GM18507 (cell line): ENCODE data around the gene BASP1.
A peak's percentile ranks its signal among the peaks of the same experiment; 100 is the strongest.
"Not testable (repeated sequence)": the region's sequence is repeated elsewhere in the genome, so short reads cannot be mapped to it uniquely, and the experiment has no call there.

Experiments
- DNase-seq: peaks from one replicate; pipeline ENCODE4 v3.0.0; 2011; ENCODE audit warnings: low read depth; ENCODE audit not compliant: insufficient read length; ENCODE audit errors: extremely low spot score
- FAIRE-seq: peaks from 2 replicates; lab custom pipeline; 2011; peaks lifted over from hg19 to GRCh38; lab: Jason Lieb, UNC

BASP1 gene

GRCh38 chr5:17277907-17278306 is 60.5 kb downstream of the BASP1 start:
- FAIRE-seq (peak; percentile 74), DNase-seq (no peak)

GRCh38 chr5:17278931-17279330 is 61.5 kb downstream of the BASP1 start:
- DNase-seq (no peak), FAIRE-seq (no peak)

DNA sequence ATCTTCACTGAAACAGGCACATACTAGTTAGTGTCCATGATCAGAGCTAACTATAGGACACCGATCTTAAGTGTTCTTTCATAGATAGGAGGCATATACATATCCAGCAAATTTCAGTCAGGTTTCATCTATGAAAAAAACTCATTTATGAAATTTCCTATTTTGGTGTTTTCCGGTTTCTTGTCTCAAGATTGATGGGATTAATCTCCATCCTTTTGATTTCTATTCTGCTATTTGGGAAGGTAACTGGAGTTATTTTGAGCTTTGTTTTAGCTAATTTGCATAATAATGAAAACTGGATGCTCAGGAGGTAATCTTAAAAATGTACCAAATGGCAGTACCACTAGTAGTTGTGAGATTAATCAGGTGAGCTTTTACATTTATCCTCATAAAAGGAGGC is 62.1 kb downstream of the BASP1 start:
- no peak for DNase-seq
- FAIRE-seq, result no peak

DNA sequence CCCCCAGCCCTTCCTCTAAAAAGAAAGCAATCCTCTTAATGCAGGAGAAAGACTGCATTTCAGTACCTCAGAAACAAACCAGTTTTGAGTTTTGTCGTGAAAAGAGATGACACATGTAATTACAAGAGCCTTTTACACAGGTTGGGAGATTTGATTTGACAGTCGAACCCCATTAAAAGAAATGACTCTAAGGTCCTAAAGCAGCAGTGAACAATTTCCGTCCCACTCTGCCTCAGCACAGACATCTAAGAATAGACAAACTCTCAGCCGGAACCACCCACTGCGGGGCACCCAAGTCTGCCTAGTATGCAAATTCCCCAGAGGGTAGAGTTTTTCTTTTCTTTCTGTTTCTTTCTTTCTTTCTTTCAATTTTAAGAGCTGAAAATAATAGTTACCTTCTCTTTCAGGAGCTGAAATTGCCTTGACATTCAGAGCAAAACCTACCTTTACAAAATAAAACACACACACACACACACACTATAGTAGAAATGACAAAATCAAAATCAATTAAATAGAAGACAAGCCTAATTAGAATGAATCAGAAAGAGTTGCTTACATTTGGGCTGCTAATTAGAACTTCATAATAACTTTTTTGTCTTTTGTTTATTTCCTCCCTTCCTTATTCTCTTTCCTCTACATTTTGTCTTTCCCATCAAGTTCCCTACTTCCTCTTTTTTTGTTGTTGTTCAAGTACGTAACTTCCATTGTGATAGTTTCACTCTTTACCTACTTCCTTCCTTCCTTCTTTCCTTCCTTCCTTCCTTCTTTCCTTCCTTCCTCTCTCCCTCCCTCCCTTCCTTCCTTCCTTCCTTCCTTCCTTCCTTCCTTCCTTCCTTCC is 65.1 kb downstream of the BASP1 start:
- DNase-seq (peak; percentile 53), FAIRE-seq (peak; percentile 97)

DNA sequence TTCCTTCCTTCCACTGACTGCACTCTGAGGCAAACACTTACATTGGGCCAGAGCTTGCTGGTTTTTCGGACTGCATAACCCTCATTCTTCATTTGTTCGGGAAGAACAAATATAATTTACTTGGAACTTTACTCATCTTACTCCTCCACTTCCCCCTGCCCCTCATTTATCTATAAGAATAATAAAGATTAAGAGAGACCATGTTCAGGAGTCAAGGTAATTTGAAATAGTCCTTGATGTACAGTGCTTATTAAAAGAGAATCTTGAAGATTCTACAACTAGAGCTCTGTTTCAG is 65.6 kb downstream of the BASP1 start:
- DNase-seq, result no peak
- FAIRE-seq, result no peak

GRCh38 chr5:17287501-17288155 is 70.2 kb downstream of the BASP1 start:
- DNase-seq (no peak), FAIRE-seq (no peak)

DNA sequence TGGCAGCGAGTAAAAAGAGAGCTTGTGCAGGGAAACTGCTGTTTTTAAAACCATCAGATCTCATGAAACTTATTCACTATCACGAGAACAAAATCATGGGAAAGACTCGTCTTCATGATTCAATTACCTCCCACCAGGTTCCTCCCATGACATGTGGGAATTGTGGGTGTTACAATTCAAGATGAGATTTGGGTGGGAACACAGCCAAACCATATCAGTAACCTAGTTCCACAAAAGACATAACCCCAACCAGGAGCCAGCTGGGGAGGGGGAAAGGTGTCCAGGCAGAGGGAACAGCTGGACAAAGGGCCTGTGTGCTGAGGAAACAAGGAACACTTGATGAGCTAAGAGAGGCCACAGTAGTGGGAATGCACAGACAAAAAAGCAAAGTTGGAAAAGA is 71.1 kb downstream of the BASP1 start:
- DNase-seq (no peak), FAIRE-seq (no peak)

DNA sequence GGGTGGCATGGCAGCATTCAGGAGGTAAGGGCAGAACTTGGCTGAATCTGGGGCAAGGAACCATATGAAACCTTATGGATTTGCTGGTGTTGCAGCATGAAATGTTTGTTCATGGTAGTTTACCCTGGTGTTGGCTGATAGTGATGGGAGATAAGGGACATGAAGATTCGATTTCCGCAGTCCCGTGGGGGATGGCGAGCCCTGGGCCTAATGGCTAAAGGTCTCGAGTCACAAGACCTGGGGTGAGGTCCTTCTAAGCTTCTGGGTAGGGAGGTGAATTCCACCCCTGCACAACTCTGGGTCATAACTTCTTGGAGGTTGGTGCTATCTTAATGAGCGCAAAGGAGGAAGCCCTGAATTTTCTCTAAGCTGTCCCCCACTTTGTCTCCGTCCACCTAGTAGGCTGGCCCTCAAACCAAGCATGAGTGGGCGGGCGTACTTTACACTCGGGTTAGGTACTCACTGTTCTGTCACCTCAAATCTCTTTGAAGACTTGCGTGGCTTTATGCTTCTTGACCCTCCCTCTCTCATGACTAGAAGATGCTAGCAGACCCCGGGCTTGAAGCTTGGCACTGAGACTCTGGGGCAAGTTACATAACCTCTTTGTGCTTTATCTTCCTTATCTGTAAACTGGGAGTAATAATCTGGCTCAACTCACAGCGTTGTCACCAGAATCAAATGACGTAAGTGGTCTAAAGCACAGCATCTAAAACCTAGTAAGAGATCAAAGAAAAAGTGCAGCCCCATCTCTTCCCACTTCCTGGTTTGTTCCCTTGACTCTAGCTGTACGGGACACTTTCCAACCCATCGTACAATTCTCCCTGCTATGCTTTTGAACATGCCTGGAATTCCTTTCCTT is 72.5 kb downstream of the BASP1 start:
- no peak for DNase-seq
- FAIRE-seq, result no peak

GRCh38 chr5:17290540-17290974 is 73.1 kb downstream of the BASP1 start:
- no peak for FAIRE-seq
- no peak for DNase-seq

- no peak for FAIRE-seq
- DNase-seq, result no peak
These were observed 75.1 kb downstream of the BASP1 start for GRCh38 chr5:17292434-17293015.

- DNase-seq (no peak), FAIRE-seq (no peak)
These were observed 77.3 kb downstream of the BASP1 start for GRCh38 chr5:17294639-17295311.

- DNase-seq (no peak), FAIRE-seq (no peak)
These were observed 78.2 kb downstream of the BASP1 start for GRCh38 chr5:17295671-17296070.

- no peak for FAIRE-seq
- no peak for DNase-seq
These were observed 84.7 kb downstream of the BASP1 start for GRCh38 chr5:17302106-17302505.

GRCh38 chr5:17302604-17303003 is 85.2 kb downstream of the BASP1 start:
- DNase-seq (no peak), FAIRE-seq (no peak)

DNA sequence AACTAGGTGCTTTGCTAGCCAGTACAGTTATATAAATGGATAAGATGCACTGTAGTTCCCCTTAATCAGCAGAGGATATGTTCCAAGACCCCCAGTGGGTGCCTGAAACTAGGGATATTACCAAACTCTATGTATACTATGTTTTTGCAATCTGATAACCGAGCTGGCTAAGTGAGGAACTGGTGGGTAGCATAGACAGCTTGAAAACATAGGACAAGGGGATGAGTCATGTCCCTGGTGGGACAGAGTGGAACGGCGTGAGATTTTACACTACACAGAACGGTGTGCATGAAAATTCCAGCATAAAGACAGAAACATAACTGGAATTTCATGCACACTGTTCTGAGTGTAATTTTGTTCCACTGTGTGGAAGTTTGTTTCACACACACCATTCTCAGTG is 86.9 kb downstream of the BASP1 start:
- FAIRE-seq, result no peak
- DNase-seq, result no peak

DNA sequence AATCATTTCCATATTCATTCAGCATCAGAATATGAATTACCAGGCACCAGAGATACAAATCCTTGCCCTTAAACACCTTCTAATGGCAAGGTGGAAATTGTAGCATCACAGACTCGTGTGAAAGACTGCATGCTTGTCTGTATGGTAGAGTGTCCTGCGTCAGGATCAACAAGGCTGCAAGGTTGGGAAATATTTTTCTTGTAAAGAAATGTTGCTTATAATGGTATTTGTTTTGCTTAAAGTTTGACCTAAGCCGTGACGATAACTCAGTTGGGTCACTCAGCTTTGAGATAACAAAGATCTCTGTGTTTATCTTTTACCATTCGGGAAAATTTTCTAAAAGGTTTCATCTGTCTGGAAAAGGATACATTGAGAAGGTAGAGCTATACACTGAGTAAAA is 87.6 kb downstream of the BASP1 start:
- FAIRE-seq, result no peak
- no peak for DNase-seq

DNA sequence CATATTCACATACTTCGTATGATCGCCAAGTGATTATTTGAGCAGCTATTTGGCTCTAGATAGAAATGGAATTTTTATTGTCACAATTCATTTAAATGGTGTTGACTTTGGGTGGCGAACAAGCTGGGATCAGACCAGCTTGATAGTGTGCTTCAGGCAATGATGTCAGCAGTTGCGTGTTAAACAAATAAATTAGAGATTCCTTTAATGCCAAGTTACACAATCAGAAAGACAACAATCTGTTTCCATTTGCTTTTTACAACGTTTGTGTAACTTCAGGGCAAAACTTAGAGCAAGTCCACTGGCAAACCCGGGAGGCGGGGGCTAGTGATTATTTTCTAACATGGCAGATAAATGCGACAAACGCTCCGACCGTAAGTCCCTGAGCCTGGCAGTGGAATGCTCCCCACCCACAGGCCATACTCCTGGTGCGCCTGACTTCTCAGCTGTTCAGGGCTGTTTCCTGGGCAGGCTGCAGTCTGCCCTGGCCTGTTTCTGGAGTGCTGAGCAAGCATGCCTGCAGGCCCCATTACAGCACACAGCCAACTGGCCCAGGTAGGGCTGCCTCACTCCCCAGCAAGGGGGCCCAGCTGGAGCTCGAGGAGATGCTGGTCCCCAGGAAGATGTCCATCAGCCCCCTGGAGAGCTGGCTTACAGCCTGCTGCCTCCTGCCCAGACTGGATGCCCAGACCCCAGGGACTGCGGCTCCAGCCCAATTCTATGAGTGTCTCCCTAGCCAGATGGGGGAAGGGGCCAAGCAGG is 88.7 kb downstream of the BASP1 start:
- FAIRE-seq, result no peak

DNA sequence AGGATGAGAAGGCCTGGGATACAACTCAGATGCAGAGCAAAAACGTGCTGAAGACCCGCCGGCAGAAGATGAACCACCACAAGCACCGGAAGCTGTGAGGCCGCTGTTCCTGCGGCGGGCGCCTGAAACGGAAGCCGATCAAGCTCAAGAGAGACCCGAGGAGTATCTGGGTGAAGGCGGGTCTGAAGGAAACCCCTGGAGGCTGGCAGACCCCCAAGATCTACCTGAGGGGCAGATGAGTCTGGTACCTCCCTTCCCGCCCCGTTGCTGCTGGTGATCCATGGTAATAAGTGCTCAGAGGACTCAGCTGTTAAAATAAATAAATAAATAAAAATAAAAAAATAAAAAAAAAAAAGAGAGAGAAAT is 89.3 kb downstream of the BASP1 start:
- no peak for DNase-seq
- FAIRE-seq, result no peak

More for the DNA sequence above, 88.7 kb downstream of the BASP1 start:
- no peak for DNase-seq

GRCh38 chr5:17307440-17307839 is 90.0 kb downstream of the BASP1 start:
- FAIRE-seq, DNase-seq: not testable (repeated sequence)
